ENCODE results near the gene AMZ2. TPM values are rescaled to one million over a fixed set of nuclear protein-coding genes. Genes with fewer than 3 reads are reported as not detected.

AMZ2 gene
- total and polyA plus RNA-seq, 2 of the 8 experiments (the other 6 are each of a cell fraction or from before 2014, with no cell fraction given) = 49.5 to 71.0 TPM

- Histone ChIP-seq H3K4me3 (ENCODE audit: extremely low read depth in 1 of 4, insufficient read depth in 2 of 4, low read depth in 3 of 4, low read length in 4 of 4) (no peak overlapping the region), H3K14ac (ENCODE audit: insufficient read length) (no peak overlapping the region), H2AK5ac (ENCODE audit: low read depth, low read length) (peak overlapping the region; percentile 89; the same call in 1 of the 2 replicates), H2BK20ac (ENCODE audit: low read length) (peak overlapping the region; percentile 23; the same call in 1 of the 2 replicates), H3K18ac (ENCODE audit: extremely low read depth, low read length) (peak overlapping the region; percentile 63; the same call in 1 of the 2 replicates), H4K8ac (ENCODE audit: extremely low read depth, insufficient read depth, low read length) (no peak overlapping the region), H3K9ac (replicated peaks in 1 of 4; ENCODE audit: extremely low read depth in 1 of 4, low read depth in 3 of 4, low read length in 3 of 4) (no peak overlapping the region), H2BK15ac (ENCODE audit: low read length) (no peak overlapping the region; the same call in 1 of the 2 replicates), H3K4me2 (ENCODE audit: insufficient read depth in 1 of 2, low read depth in 2 of 2, low read length in 2 of 2) (no peak overlapping the region), H3K4ac (replicated peaks; ENCODE audit: insufficient read length, low read depth, low read length) (no peak overlapping the region), H4K5ac (ENCODE audit: insufficient read length, low read depth, low read length) (no peak overlapping the region), H2BK5ac (ENCODE audit: low read depth, low read length) (0 out of 2 replicates have a peak overlapping the region, but pooled peaks have one; percentile 19), H4K20me1 (replicated peaks in 1 of 2; ENCODE audit: control insufficient read depth in 1 of 2, insufficient read depth in 2 of 2, low read length in 2 of 2) (peaks cover 0 to under 1% of the 10 kb centered on the region in 2 experiments), H3K4me1 (replicated peaks in 1 of 4; ENCODE audit: control insufficient read depth in 3 of 4, insufficient read depth in 4 of 4, low read length in 3 of 4) (peaks cover 18 to 31% (median 24%) of the 10 kb centered on the region in 4 experiments), H2AFZ (ENCODE audit: low read length) (no peak overlapping the region), H3K27me3 (replicated peaks in 1 of 4; ENCODE audit: control insufficient read depth in 3 of 4, extremely low read depth in 1 of 4, insufficient read depth in 3 of 4, low read length in 3 of 4) (peaks cover 0 to 12% (median 10%) of the 10 kb centered on the region in 4 experiments; a peak in 6 of 7 replicates), H3K79me1 (ENCODE audit: low read depth, low read length) (no peaks in the 10 kb centered on the region), H3K23me2 (ENCODE audit: low read depth, low read length) (peaks cover 22% of the 10 kb centered on the region), H2BK12ac (ENCODE audit: low read depth, low read length) (peak overlapping the region; percentile 78; the same call in 1 of the 2 replicates), H3K9me3 (ENCODE audit: insufficient read depth in 2 of 2, low read depth in 1 of 2, low read length in 1 of 2) (no peaks in the 10 kb centered on the region), H4K91ac (replicated peaks; ENCODE audit: insufficient read length, low read length) (no peak overlapping the region), H3K56ac (replicated peaks; ENCODE audit: insufficient read length, low read depth, low read length) (no peak overlapping the region), H3K23ac (ENCODE audit: insufficient read length) (no peak overlapping the region), H3K27ac (ENCODE audit: low read depth, low read length) (no peak overlapping the region), H3K36me3 (ENCODE audit: control insufficient read depth in 2 of 4, insufficient read depth in 4 of 4, low read length in 3 of 4) (no peaks in the 10 kb centered on the region), H2BK120ac (replicated peaks; ENCODE audit: low read depth, low read length) (no peak overlapping the region), H3K79me2 (ENCODE audit: control insufficient read depth in 1 of 2, insufficient read depth in 2 of 2, low read length in 2 of 2) (no peaks in the 10 kb centered on the region)
- DNase-seq (ENCODE audit: low read depth in 1 of 2, low spot score in 2 of 2) = no peak
- POLR2A ChIA-PET (ENCODE audit: partially characterized antibody) = no interaction called here
- TF ChIP-seq FOSL1 (IDR thresholded peaks at IDR 0.05; ENCODE audit: insufficient read depth, low read depth, low read length) (no peak), KDM1A (IDR thresholded peaks at IDR 0.05; ENCODE audit: borderline replicate concordance, low read length) (no peak), GTF2F1 (IDR thresholded peaks at IDR 0.05; ENCODE audit: borderline replicate concordance, low read depth, low read length) (no peak), BCL11A (IDR thresholded peaks at IDR 0.05; ENCODE audit: low read depth in 2 of 2, low read length in 2 of 2) (no peak), ZNF274 (IDR thresholded peaks at IDR 0.05; ENCODE audit: borderline replicate concordance, extremely low read depth, low read length) (no peak), TAF1 (IDR thresholded peaks at IDR 0.05; ENCODE audit: low read depth, low read length) (no peak), GABPA (IDR thresholded peaks at IDR 0.05; ENCODE audit: borderline replicate concordance, insufficient read depth, low read length) (no peak), CTBP2 (IDR thresholded peaks at IDR 0.05; ENCODE audit: borderline replicate concordance, insufficient read depth, insufficient read length, low read length) (no peak), MAFK (IDR thresholded peaks at IDR 0.05; ENCODE audit: low read depth, low read length) (no peak), RNF2 (IDR thresholded peaks at IDR 0.05; ENCODE audit: borderline replicate concordance, low read depth, low read length, missing control alignments, poor library complexity, severe bottlenecking) (no peak)
- FAIRE-seq = no peak
- CTCF ChIA-PET (ENCODE audit: partially characterized antibody) = no interaction called here
- WGBS, 2 experiments (ENCODE audit: extremely low coverage in 1 of 2, insufficient coverage in 1 of 2, insufficient read length in 1 of 2, insufficient replicate concordance in 2 of 2, low coverage in 1 of 2, low lambda C conversion rate in 2 of 2, missing lambda C conversion rate in 1 of 2) = 92% methylated on average over 7 of the region's 7 CpGs; no CpG with 5 or more reads in 1 of the 2 experiments
Measured at GRCh38 chr17:68295086-68295485, 47.2 kb downstream of the AMZ2 start.

Data from H1 (cell line).